ENCODE data around the gene CNTN1. TPM values are rescaled to one million over a fixed set of nuclear protein-coding genes. Genes with fewer than 3 reads are reported as not detected.

CNTN1 gene
- total RNA-seq, 1 experiment from 2014 or later: 6.5 TPM

- H3K18ac ChIP-seq (ENCODE audit: insufficient read length, low read depth, low read length): no peak overlapping the region
- no peak overlapping the region for H4K8ac ChIP-seq (replicated peaks; ENCODE audit: insufficient read length, low read depth, low read length)
- H3K23me2 ChIP-seq (ENCODE audit: insufficient read length, low read depth, low read length, poor library complexity, severe bottlenecking): no peaks in the 10 kb centered on the region
- Mint-ChIP-seq H3K9me3 (no peaks in the 10 kb centered on the region), H3K4me1 (peaks cover 0 to 4% of the 10 kb centered on the region in 2 experiments; a peak in 1 of 4 replicates), H3K4me3 (no peak overlapping the region), H3K36me3 (ENCODE audit: insufficient read depth in 1 of 3, low read depth in 3 of 3) (no peaks in the 10 kb centered on the region), H3K27ac (no peak overlapping the region), H3K27me3 (ENCODE audit: low read depth) (no peaks in the 10 kb centered on the region)
- no peaks in the 10 kb centered on the region for H4K20me1 ChIP-seq (ENCODE audit: control insufficient read depth, insufficient read depth, insufficient read length)
- no peak overlapping the region for H2AFZ ChIP-seq (ENCODE audit: low read length)
- H3K79me1 ChIP-seq (ENCODE audit: insufficient read depth, low read depth, low read length, poor library complexity, severe bottlenecking): no peaks in the 10 kb centered on the region
- H3K4me1 ChIP-seq (ENCODE audit: insufficient read depth, low read length): no peaks in the 10 kb centered on the region
- H3K56ac ChIP-seq (ENCODE audit: insufficient read length, low read depth, low read length): no peak overlapping the region
- H3K9me3 ChIP-seq (ENCODE audit: control insufficient read depth, low read depth, low read length): no peaks in the 10 kb centered on the region
- no peak overlapping the region for H3T11ph ChIP-seq (ENCODE audit: low read length)
- no peak overlapping the region for H4K5ac ChIP-seq (ENCODE audit: insufficient read length, low read depth, low read length)
- H3K23ac ChIP-seq (ENCODE audit: insufficient read length, low read depth, low read length): no peak overlapping the region
- H2BK15ac ChIP-seq (ENCODE audit: low read depth, low read length): no peak overlapping the region
- H4K91ac ChIP-seq (ENCODE audit: insufficient read length, low read depth, low read length): no peak overlapping the region
- no peak overlapping the region for H2BK120ac ChIP-seq (ENCODE audit: low read depth, low read length, poor library complexity, severe bottlenecking)
- H3K4ac ChIP-seq (ENCODE audit: low read depth, low read length): no peak overlapping the region
- H3K9ac ChIP-seq (ENCODE audit: extremely low read depth, insufficient read length, low read length): no peak overlapping the region
- no peak overlapping the region for H3K14ac ChIP-seq (ENCODE audit: insufficient read depth, low read length)
- no peak overlapping the region for H2BK20ac ChIP-seq (ENCODE audit: low read depth, low read length, poor library complexity, severe bottlenecking)
- H2BK5ac ChIP-seq (ENCODE audit: insufficient read length, low read length): no peak overlapping the region
- TF ChIP-seq CTCF (conservative IDR thresholded peaks at IDR 0.05): no peak
- peak overlapping the region; percentile 33 for H2BK12ac ChIP-seq (ENCODE audit: insufficient read length, low read depth, low read length)
- no peak overlapping the region for H2AK5ac ChIP-seq (ENCODE audit: insufficient read length, low read length)
- WGBS (ENCODE audit: extremely low coverage, insufficient read length, low lambda C conversion rate): no CpG with 5 or more reads among the region's 3 CpGs
- H3K27ac ChIP-seq (ENCODE audit: insufficient read length, low read depth, low read length): no peak overlapping the region
- H3K79me2 ChIP-seq (ENCODE audit: insufficient read depth, low read length): no peaks in the 10 kb centered on the region
- H3K27me3 ChIP-seq (ENCODE audit: insufficient read depth, low read length): no peaks in the 10 kb centered on the region
- DNase-seq: no peak
- no peak overlapping the region for H3K4me2 ChIP-seq (ENCODE audit: insufficient read depth, insufficient read length, low read length)
Measured at GRCh38 chr12:40911676-40912075, 219.4 kb downstream of the CNTN1 start.

Measured in H9 (cell line).